Measurements from ENCODE around the gene SYK.

The SYK gene

GRCh38 chr9:90832261-90832660 lies 30.6 kb downstream of the SYK start:
- no peak overlapping the region for H2AFZ ChIP-seq (ENCODE audit: insufficient read depth, low read length, poor library complexity)
- H3K79me1 ChIP-seq (ENCODE audit: low read length): no peaks in the 10 kb centered on the region
- H3K27ac ChIP-seq (ENCODE audit: low read depth, low read length): no peak overlapping the region
- no peak overlapping the region for H4K12ac ChIP-seq (ENCODE audit: low read depth, low read length)
- H3K9me3 ChIP-seq (ENCODE audit: insufficient read depth, low read depth, low read length): peaks cover 4% of the 10 kb centered on the region
- H3K36me3 ChIP-seq (ENCODE audit: control insufficient read depth in 1 of 2, insufficient read depth in 2 of 2, low read length in 2 of 2): no peaks in the 10 kb centered on the region
- no peak overlapping the region for H2BK5ac ChIP-seq (ENCODE audit: low read depth, low read length, poor library complexity)
- no peak overlapping the region for H3K23ac ChIP-seq (ENCODE audit: low read length)
- H3K9ac ChIP-seq (ENCODE audit: low read length): no peak overlapping the region
- no peak overlapping the region for H2BK12ac ChIP-seq (ENCODE audit: low read length)
- WGBS (ENCODE audit: extremely low coverage, insufficient coverage, insufficient read length): no CpG with 5 or more reads among the region's 3 CpGs
- no peak overlapping the region for H3K18ac ChIP-seq (ENCODE audit: low read length)
- H3K14ac ChIP-seq (ENCODE audit: low read length): no peak overlapping the region
- no peak overlapping the region for H3K4ac ChIP-seq (ENCODE audit: low read depth, low read length)
- no peaks in the 10 kb centered on the region for H3K79me2 ChIP-seq (ENCODE audit: control insufficient read depth, insufficient read depth, low read length, poor library complexity)
- no peak overlapping the region for H4K91ac ChIP-seq (ENCODE audit: low read depth, low read length)
- no peak for DNase-seq
- H3K4me3 ChIP-seq (ENCODE audit: low read depth, low read length): no peak overlapping the region
- H3K4me2 ChIP-seq (ENCODE audit: low read length): no peak overlapping the region
- H3K4me1 ChIP-seq (ENCODE audit: control insufficient read depth in 1 of 2, insufficient read depth in 2 of 2, low read length in 2 of 2): no peaks in the 10 kb centered on the region
- no peak overlapping the region for H4K8ac ChIP-seq (ENCODE audit: low read depth, low read length)
- H3K27me3 ChIP-seq (ENCODE audit: insufficient read depth, low read length): no peaks in the 10 kb centered on the region
- H2AK5ac ChIP-seq (ENCODE audit: low read length): no peak overlapping the region
- no peak overlapping the region for H2BK120ac ChIP-seq (ENCODE audit: insufficient read depth, low read length, poor library complexity)

- DNase-seq: no peak
- H4K8ac ChIP-seq (ENCODE audit: low read depth, low read length): no peak overlapping the region
- no peaks in the 10 kb centered on the region for H3K27me3 ChIP-seq (ENCODE audit: insufficient read depth, low read length)
- no peak overlapping the region for H4K91ac ChIP-seq (ENCODE audit: low read depth, low read length)
- no peak overlapping the region for H3K4me3 ChIP-seq (ENCODE audit: low read depth, low read length)
- no peak overlapping the region for H4K12ac ChIP-seq (ENCODE audit: low read depth, low read length)
- no peak overlapping the region for H2BK5ac ChIP-seq (ENCODE audit: low read depth, low read length, poor library complexity)
- no CpG with 5 or more reads among the region's 8 CpGs for WGBS (ENCODE audit: extremely low coverage, insufficient coverage, insufficient read length)
- no peak overlapping the region for H2BK12ac ChIP-seq (ENCODE audit: low read length)
- no peak overlapping the region for H3K18ac ChIP-seq (ENCODE audit: low read length)
- no peak overlapping the region for H2AFZ ChIP-seq (ENCODE audit: insufficient read depth, low read length, poor library complexity)
- no peak overlapping the region for H2BK120ac ChIP-seq (ENCODE audit: insufficient read depth, low read length, poor library complexity)
- H3K4me1 ChIP-seq (ENCODE audit: control insufficient read depth in 1 of 2, insufficient read depth in 2 of 2, low read length in 2 of 2): no peaks in the 10 kb centered on the region
- peaks cover 2% of the 10 kb centered on the region for H3K9me3 ChIP-seq (ENCODE audit: insufficient read depth, low read depth, low read length)
- no peaks in the 10 kb centered on the region for H3K79me2 ChIP-seq (ENCODE audit: control insufficient read depth, insufficient read depth, low read length, poor library complexity)
- H3K4ac ChIP-seq (ENCODE audit: low read depth, low read length): no peak overlapping the region
- H3K14ac ChIP-seq (ENCODE audit: low read length): no peak overlapping the region
- H2AK5ac ChIP-seq (ENCODE audit: low read length): no peak overlapping the region
- no peaks in the 10 kb centered on the region for H3K79me1 ChIP-seq (ENCODE audit: low read length)
- H3K36me3 ChIP-seq (ENCODE audit: control insufficient read depth in 1 of 2, insufficient read depth in 2 of 2, low read length in 2 of 2): no peaks in the 10 kb centered on the region
- H3K4me2 ChIP-seq (ENCODE audit: low read length): no peak overlapping the region
- no peak overlapping the region for H3K27ac ChIP-seq (ENCODE audit: low read depth, low read length)
- no peak overlapping the region for H3K23ac ChIP-seq (ENCODE audit: low read length)
- H3K9ac ChIP-seq (ENCODE audit: low read length): peak overlapping the region; percentile 41
Observed at GRCh38 chr9:90834828-90835595, 33.4 kb downstream of the SYK start.

- Histone ChIP-seq H3K79me1 (ENCODE audit: low read length) (no peaks in the 10 kb centered on the region), H4K12ac (ENCODE audit: low read depth, low read length) (no peak overlapping the region), H4K91ac (ENCODE audit: low read depth, low read length) (no peak overlapping the region), H2AFZ (ENCODE audit: insufficient read depth, low read length, poor library complexity) (no peak overlapping the region), H3K27me3 (ENCODE audit: insufficient read depth, low read length) (no peaks in the 10 kb centered on the region), H4K8ac (ENCODE audit: low read depth, low read length) (no peak overlapping the region), H3K4ac (ENCODE audit: low read depth, low read length) (no peak overlapping the region), H3K4me3 (ENCODE audit: low read depth, low read length) (no peak overlapping the region), H3K79me2 (ENCODE audit: control insufficient read depth, insufficient read depth, low read length, poor library complexity) (no peaks in the 10 kb centered on the region), H3K14ac (ENCODE audit: low read length) (no peak overlapping the region), H3K27ac (ENCODE audit: low read depth, low read length) (no peak overlapping the region), H3K9me3 (ENCODE audit: insufficient read depth, low read depth, low read length) (peaks cover 4% of the 10 kb centered on the region), H2AK5ac (ENCODE audit: low read length) (no peak overlapping the region), H3K18ac (ENCODE audit: low read length) (no peak overlapping the region), H2BK120ac (ENCODE audit: insufficient read depth, low read length, poor library complexity) (no peak overlapping the region), H3K4me2 (ENCODE audit: low read length) (no peak overlapping the region), H3K4me1 (ENCODE audit: control insufficient read depth in 1 of 2, insufficient read depth in 2 of 2, low read length in 2 of 2) (no peaks in the 10 kb centered on the region), H3K23ac (ENCODE audit: low read length) (no peak overlapping the region), H3K9ac (ENCODE audit: low read length) (no peak overlapping the region), H2BK12ac (ENCODE audit: low read length) (no peak overlapping the region), H2BK5ac (ENCODE audit: low read depth, low read length, poor library complexity) (no peak overlapping the region), H3K36me3 (ENCODE audit: control insufficient read depth in 1 of 2, insufficient read depth in 2 of 2, low read length in 2 of 2) (no peaks in the 10 kb centered on the region)
- no CpG with 5 or more reads among the region's 3 CpGs for WGBS (ENCODE audit: extremely low coverage, insufficient coverage, insufficient read length)
- DNase-seq: no peak
Observed at GRCh38 chr9:90836411-90837080, 34.9 kb downstream of the SYK start.

- H3K4me3 ChIP-seq (ENCODE audit: low read depth, low read length): no peak overlapping the region
- no CpG with 5 or more reads among the region's 2 CpGs for WGBS (ENCODE audit: extremely low coverage, insufficient coverage, insufficient read length)
Observed at GRCh38 chr9:90838098-90838497, 36.5 kb downstream of the SYK start.

More at GRCh38 chr9:90838098-90838497, 36.5 kb downstream of the SYK start:
- no peaks in the 10 kb centered on the region for H3K79me2 ChIP-seq (ENCODE audit: control insufficient read depth, insufficient read depth, low read length, poor library complexity)
- H2BK120ac ChIP-seq (ENCODE audit: insufficient read depth, low read length, poor library complexity): no peak overlapping the region
- H3K23ac ChIP-seq (ENCODE audit: low read length): no peak overlapping the region
- no peak overlapping the region for H3K27ac ChIP-seq (ENCODE audit: low read depth, low read length)
- no peak overlapping the region for H3K18ac ChIP-seq (ENCODE audit: low read length)
- H2AK5ac ChIP-seq (ENCODE audit: low read length): no peak overlapping the region
- no peak overlapping the region for H2BK12ac ChIP-seq (ENCODE audit: low read length)
- no peak overlapping the region for H4K91ac ChIP-seq (ENCODE audit: low read depth, low read length)
- H2BK5ac ChIP-seq (ENCODE audit: low read depth, low read length, poor library complexity): no peak overlapping the region
- H3K4me2 ChIP-seq (ENCODE audit: low read length): no peak overlapping the region
- no peak overlapping the region for H2AFZ ChIP-seq (ENCODE audit: insufficient read depth, low read length, poor library complexity)
- no peak overlapping the region for H3K4ac ChIP-seq (ENCODE audit: low read depth, low read length)
- H4K12ac ChIP-seq (ENCODE audit: low read depth, low read length): no peak overlapping the region
- H3K79me1 ChIP-seq (ENCODE audit: low read length): no peaks in the 10 kb centered on the region
- H3K14ac ChIP-seq (ENCODE audit: low read length): no peak overlapping the region
- H3K36me3 ChIP-seq (ENCODE audit: control insufficient read depth in 1 of 2, insufficient read depth in 2 of 2, low read length in 2 of 2): no peaks in the 10 kb centered on the region
- no peaks in the 10 kb centered on the region for H3K27me3 ChIP-seq (ENCODE audit: insufficient read depth, low read length)
- peaks cover 10% of the 10 kb centered on the region for H3K9me3 ChIP-seq (ENCODE audit: insufficient read depth, low read depth, low read length)
- no peaks in the 10 kb centered on the region for H3K4me1 ChIP-seq (ENCODE audit: control insufficient read depth in 1 of 2, insufficient read depth in 2 of 2, low read length in 2 of 2)
- DNase-seq: peak in 1 of 2 donors; percentile 7
- no peak overlapping the region for H4K8ac ChIP-seq (ENCODE audit: low read depth, low read length)
- no peak overlapping the region for H3K9ac ChIP-seq (ENCODE audit: low read length)
